GM19455 (cell line): ENCODE data around the gene PSG2.
"Not testable (repeated sequence)": the region's sequence is repeated elsewhere in the genome, so short reads cannot be mapped to it uniquely, and the experiment has no call there.

Experiments used
- ATAC-seq: cut with Tn5 transposase; IDR thresholded peaks from one replicate; pipeline ENCODE4 v1.9.1; 2021; ENCODE audit not compliant: unreplicated experiment

The PSG2 gene

DNA sequence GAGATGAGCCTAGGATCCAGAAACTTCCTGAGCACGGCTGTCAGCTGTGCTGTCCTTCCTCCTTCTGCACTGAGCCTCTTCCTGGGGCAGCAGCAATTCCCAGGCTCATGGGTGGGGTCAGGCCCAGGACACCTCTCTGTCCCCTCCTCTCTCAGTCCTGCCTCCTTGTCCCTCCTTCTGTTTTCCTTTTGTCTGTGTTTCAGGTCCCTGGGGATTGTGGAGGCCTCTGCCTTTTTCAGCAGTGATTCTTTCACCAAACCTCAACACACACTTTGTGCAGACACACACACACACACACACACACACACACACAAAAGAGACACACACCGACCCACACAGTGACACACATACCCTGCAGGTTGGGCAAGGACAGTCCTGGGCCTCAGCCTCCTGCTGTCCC is at the start of gene PSG2:
TSS of gene PSG2 (minus strand) at position 101 of the 400 bp plus-strand sequence. CDS start 132 bp downstream, outside the sequence.
- not testable (repeated sequence) for ATAC-seq

DNA sequence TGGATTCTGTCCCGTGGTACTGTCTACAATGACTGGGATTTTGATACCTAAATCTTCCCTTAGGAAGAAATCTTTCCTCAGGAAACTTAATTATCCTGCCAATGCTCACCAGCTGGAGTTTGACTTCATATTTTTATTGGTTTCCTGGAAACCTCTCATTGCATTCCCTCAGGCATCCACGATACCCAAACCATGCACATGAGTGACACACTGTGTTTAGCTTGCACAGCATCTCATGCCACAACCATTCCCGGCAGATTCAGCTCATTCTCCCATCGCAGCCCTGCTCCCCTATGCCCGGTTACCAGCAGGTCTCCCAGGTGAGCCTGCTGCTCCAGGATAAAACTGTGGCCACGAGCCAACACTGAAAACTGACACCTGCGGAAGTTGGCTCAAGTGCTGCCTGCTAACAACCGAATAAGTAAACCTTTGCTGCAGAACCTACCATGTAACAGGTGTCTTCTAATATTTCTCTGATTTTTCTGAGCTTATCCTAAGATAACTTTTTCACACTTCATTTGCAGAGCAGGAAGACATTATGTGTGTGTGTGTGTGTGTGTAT is 48.9 kb upstream of the PSG2 start:
- not testable (repeated sequence) for ATAC-seq

DNA sequence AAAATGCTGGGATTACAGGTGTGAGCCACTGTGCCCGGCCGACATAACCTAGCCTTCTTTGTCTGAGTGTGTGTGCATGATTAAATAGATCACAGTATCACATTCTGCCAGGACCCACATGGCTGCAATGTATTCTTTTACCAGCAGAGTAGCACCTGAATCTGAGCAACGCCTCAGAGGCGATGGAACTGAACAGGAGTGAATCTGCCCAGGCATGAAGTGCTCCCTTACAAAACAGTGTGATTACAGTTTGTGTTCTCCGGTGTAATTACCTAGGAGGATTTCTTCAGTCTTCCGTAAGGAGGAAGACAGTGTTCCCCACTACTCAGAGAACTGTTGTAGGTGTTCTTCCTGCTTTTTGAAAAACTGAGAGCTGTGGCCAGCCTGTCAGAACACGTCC is 46.7 kb upstream of the PSG2 start:
- ATAC-seq = not testable (repeated sequence)

DNA sequence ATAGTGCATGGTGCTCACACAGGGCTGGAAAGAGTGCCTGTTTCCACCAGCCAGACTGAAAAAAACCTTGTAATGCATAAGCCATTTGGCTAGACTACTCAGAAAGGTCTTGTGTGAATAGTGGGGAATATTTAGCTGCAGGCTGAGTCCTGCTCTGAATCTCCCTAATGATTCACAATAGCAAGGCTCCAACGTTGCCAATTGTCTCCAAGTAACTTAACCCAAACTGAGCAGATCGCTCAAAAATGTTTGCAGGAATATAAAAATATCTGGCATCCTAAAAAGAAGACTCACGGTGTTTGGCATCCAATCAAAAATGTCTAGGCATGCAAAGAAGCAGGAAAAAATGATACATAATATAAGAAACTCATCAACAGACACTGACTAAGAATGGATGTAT is 44.8 kb upstream of the PSG2 start:
- ATAC-seq = not testable (repeated sequence)

DNA sequence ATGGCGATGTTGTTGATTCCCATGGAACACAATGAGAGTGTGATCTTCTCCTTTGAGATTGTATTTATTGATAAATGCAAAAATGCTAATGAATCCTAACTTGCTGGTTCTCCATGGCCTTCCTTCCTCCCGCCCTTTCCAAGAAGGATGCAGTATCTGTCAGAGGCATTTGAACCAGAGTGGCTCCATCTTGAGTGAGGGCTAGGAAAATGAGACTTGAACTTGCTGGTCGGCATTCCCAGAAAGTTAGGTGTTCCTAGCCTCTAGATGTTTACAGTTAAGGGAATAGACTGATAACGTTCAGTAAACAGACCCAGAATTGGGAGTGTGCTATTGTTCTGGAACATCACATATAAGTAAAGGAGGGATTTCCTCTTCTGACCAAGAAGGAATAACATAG is 44.2 kb upstream of the PSG2 start:
- no peak for ATAC-seq

DNA sequence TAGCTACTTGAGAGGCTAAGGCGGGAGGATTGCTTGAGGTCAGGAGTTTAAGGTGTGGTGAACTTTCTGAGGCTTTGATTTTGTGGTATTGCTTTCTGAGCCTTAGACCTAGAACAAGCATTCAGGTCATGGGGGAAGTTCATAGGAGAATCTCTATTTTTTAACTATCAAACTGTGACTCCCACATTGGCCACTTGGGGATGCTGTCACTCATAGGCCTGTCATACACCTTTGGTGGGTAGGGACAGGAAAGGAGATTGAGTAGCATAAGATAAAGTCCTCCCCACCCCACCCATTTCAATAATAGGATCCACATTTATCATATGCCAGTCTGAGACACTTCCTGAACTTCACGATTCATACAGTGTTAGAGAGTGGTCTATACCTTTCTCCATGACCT is 41.9 kb upstream of the PSG2 start:
- ATAC-seq = no peak

DNA sequence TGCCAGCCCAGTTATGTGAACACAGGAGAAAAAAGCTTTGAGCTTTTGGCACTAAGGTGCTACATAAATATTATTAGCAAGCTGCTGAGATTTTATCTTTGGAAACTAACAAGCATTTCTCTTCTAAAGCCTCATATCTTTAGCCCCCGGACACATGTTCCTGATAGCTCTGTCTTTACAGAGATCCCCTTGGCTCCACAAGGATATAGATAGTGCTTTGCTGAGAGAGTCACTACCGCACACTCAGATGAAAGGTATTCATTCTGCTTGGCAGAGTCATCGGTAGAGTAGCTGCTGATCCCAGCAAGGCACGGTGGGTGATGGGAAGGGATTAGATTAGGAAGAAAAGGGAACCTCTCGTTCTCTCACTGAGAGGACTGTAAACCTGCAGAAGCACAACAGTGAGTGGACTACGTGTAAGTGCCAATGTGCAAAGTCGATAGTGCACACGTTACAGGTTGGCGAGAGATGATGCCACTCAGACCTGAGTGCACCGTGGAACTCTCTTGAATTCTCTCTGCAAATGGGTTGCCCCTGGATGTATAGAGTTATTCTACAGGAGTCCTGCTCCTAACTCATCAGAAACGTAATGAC is 38.0 kb upstream of the PSG2 start:
- not testable (repeated sequence) for ATAC-seq

DNA sequence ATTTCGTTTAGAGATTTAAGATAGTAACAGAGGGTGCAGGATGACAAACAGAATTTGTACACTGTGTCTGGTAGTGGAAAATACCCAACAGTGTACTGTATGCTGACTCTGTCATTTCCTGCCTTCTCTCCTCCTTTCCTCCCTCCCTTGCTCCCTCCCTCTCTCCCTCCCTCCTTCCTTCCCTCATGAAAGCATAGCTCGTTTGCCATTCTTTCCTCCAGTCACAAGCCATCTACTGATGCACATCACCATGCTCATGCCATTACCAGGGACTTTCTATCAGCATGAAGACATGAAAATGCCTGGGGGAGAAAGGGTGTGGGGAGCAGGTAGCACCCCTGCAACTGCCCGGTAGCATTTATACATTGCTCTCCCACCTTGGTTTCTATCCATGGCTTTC is 37.0 kb upstream of the PSG2 start:
- ATAC-seq = not testable (repeated sequence)

DNA sequence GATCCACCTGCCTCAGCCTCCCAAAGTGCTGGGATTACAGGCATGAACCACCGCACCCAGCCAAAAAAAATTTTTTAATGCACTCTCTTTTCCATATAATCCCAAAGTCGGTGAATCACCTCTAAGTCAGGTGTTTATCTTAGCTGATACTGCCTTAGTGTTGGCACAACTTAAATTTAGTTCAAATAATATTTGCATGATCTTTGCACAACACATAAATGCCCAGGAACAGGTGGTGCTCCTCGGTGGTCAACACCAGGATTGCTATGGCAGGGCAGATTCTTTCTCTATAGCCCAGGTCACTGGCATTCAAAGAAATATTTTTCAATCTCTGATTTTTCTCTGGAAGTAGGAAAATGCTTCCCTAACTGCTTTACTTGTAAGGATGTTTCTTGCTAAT is 33.9 kb upstream of the PSG2 start:
- not testable (repeated sequence) for ATAC-seq

DNA sequence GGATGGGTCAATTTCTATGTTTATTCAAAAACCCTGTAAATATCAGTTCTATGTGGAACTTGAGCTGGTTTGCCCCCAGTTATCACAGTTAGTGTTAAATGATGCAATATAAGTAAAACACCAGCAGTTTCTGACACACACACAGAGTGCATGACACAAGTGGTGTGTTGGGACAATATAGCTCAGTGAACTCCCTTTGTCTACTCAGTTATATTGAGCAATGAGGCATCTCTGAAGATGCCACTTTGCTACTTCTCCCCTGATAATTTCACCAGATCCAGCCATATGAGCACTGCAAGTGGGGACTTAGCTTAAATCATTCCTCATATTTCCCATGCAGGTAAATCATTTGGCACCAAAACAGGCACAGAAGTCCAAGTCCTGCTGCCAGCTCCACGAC is 33.0 kb upstream of the PSG2 start:
- not testable (repeated sequence) for ATAC-seq

DNA sequence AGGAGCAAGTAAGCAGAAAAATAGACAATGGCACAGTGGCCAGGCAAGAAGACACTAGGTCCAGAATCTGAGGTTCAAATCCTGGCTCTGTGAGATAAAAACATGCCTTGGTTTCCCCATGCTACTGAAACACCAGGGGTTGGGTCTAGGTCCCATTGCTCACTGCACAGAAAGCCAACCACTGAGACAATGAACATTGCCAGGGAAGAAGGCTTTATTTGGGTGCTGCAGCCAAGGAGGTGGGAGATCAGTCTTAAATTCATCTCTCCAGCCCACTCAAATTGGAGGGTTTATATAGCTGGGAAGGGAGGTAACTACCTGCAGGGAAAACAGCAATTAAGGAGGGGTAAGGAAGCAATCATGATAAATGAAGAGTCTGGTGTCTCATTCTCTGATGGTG is 32.6 kb upstream of the PSG2 start:
- not testable (repeated sequence) for ATAC-seq

DNA sequence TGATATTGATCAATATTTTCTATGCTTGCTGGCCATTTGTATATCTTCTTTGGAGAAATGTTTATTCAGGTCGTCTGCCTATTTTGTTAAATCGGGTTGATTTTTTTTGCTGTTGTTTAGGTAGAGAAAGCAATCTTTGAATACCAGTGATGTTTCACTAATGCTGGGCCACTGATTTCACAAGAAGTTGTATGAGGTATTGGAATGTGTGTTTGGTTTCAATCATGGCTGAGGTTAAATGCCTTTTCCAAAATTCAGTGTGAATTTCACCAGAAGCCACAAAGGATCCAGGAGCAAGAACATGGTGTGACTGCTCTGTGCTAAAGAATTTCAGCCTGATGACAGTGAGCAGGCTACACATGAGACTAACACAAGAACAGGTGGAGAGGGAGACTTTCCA is 32.1 kb upstream of the PSG2 start:
- ATAC-seq = not testable (repeated sequence)

DNA sequence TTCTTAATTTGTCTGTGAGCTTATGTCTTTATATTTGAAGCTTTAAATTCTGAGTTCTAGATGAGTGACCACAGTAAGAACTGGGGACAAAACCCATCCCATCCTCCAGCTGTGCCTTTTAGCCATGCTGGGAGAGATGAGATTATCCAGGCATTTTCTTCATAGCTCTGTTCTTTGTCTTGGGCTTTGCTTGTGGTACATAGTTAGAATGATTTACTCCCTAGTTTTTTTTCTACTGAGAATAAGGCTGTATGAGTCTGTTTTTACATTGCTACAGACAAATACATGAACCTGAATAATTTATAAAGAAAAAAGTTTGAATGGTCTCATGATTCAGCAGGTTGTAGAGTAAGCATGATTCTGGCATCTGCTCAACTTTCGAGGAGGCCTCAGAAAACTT is 24.9 kb upstream of the PSG2 start:
- not testable (repeated sequence) for ATAC-seq

DNA sequence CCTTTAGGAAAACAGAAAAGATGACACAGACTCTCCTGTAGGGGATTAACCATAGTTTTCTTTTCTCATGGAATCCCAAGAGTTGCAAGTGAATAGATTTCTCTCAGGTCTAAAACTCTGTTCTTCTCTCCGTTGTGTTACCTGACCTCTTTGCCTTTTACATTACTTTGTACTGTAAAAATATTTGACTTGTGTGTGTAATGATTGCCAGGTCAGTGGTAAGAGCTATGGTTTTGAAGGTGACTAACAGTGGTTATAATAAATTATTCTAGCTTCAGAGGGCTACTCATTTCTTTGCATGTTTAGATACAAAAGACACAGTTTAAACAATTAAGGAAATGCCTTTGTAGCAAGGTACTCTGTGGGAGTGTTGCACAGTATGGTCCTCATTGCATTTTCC is 23.0 kb upstream of the PSG2 start:
- no peak for ATAC-seq

DNA sequence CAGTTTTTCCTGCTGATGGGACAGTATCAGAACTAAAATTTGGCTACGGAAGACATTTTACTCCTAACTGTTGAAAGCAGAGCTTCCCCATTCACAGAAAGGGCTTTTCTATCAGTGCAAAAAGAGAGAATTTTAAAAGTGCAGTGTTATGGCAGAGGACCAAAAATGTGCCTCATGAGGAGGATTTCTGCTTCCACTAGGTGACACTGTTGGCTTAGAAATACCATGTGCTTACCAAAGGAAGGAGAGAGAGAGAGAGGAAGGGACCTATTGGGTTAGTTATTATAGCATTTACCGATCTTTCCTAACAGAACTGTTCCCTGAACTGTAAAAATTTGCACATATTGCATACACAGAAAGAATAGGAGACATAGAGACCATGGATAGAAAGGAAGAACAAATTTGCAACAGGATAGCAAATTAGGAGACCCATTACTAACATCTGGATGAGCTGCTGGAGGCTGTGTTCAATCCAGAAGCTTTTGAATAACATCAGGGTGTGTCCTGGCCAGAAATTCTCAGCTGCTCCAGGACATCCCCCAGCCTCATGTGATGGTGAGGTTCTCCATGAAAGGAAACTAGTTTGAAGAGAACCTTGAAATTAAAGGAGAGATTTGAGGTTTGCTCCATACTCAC is 21.8 kb upstream of the PSG2 start:
- ATAC-seq = not testable (repeated sequence)

DNA sequence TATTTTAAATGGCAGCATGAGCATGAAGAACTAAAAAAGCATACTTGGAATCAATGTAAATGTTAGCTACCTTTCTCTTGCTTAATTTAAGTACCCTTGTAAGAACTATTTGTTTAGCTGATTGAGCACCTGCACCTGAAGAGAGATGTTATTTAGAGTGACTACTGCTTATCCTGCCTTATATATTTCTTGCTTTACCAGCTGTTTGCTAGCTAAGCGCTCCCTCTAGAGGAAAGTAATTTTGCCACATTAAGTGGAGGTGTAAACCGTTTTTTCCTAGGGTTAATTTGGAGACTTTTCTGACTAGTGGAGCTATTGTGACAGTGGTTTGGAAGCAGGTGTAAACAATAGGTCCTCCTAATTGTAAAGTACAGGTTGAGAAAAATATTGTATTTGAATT is 19.4 kb upstream of the PSG2 start:
- no peak for ATAC-seq

DNA sequence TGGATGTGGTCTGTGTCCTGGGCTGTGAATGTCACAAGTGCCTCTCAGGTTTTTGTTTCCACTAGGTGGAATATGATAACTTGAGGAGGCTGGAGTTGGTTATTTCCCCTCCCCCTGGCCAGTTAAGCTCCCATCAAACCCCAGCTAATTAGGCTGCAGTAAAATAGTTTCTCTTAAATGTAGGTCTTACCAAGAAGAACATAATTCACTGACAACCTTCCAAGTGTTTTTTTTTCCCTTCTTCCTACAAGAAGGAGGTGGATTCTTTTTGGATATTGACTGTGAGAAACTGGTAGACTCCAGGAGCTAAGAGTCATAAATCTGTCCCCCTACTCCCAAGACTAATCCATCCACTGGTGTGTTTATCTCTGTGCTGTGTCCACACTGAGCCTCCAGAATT is 15.9 kb upstream of the PSG2 start:
- not testable (repeated sequence) for ATAC-seq

DNA sequence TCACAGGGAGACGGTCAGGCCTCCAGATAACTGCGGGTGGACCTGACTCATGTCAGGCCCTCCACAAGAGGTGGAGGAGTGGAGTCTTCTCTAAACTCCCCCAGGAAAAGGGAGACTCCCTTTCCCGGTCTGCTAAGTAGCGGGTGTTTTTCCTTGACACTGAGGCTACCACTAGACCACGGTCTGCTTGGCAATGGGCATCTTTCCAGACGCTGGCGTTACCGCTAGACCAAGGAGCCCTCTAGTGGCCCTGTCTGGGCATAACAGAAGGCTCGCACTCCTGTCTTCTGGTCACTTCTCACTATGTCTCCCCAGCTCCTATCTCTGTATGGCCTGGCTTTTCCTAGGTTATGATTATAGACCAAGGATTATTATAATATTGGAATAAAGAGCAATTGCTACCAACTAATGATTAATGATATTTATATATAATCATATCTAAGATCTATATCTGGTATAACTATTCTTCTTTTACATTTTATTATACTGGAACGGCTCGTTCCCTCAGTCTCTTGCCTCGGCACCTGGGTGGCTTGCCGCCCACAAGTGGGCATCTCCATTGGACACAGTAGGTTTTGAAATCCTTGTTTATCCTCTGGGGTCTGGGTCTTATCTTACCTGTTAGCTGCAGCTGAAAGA is 5.3 kb upstream of the PSG2 start:
- not testable (repeated sequence) for ATAC-seq

DNA sequence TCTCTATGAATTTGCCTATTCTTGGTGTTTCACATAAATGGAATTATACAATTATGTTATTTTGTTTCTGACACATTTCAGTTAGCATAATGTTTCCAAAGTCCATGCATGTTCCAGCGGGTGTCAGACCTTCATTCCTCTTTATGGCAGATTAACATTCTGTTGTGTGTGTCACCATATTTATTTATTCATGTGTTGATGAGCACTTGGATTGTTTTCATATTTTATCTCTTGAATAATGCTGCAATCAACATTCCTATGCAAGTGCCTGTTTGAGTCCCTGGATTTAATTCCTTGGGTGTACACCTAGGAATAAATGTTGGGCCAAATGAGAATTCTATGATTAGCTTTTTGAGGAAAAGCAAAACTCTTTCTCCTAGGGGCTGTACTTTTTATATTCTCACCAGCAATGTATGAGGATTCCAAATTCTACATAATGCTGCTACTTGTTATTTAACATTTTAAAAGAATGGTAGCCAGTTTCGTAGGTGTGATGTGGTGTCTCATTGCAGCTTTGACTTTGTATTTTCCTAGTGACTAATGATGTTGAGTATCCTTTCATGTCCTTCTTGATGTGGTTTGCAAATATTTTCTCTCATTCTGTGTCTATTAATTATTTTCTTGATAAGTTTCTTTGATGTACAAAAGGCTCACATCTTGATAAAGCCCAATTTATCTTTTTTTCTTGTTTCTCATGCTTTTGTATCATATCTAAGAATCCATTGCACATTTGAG is 3.5 kb upstream of the PSG2 start:
- ATAC-seq = not testable (repeated sequence)

DNA sequence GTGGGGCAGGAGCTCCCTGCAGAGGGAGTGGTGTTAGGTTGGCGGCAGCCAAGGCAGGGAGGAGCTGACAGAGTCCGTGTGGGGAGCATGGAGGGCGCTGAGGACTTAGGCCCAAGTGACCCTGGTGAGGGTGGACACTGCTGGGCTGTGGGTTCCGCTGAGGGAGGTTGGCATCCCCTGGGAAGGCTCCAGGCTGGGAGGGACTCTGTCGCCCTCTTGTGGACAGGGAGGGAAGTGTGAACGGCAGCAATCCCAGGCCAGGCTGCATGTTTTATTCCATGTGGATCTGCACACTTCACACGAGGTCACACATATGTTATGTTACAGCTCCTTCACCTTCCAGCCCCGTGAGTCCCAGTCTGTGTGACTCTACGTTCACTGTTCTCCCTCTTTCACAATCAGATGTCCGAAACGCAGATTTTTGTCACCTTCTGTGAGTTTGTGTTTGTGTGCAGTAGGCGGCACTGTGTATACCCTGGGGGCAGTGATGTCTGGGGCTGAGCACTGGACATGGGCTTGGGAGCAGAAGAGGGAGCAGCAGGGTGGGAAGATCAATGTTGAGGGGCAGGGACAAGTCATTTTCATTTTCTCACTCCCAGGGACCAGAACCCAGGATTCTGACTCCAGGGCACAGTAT is 1.8 kb upstream of the PSG2 start:
- not testable (repeated sequence) for ATAC-seq

DNA sequence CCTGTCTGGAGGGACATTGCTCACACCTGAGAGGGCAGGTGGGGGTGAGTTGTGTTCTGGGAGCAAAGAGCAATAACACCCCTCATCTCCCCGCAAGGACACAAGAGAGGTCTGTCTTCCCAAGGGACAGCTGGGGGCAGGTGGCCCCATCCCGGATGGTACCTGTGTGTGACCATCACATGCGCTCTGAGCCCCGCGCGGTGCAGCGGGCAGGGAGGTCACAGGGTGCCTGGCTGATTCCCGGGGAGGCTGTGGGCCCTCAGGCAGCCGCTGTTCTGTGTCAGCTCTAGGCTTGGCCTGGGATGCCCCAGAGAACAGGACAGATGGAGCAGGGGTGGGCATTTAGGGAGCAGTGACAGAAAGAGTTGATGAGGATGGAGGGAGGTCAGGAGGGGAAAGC is 1.2 kb upstream of the PSG2 start:
- not testable (repeated sequence) for ATAC-seq
